22Rv1 (cell line): ENCODE data around the gene DHX35.

Experiments
- ZFX ChIP-seq: fragments of 450-650 bp; IDR thresholded peaks from 2 replicates; pipeline ENCODE4 v1.6.1; 2017; ENCODE audit warnings: antibody characterized with exemption, borderline replicate concordance
- TF ChIP-seq, protein P1 (sequence below): fragments of 450-650 bp; IDR thresholded peaks from 2 replicates; pipeline ENCODE4 v1.5.1; 2017; ENCODE audit warnings: mild to moderate bottlenecking

DNA sequence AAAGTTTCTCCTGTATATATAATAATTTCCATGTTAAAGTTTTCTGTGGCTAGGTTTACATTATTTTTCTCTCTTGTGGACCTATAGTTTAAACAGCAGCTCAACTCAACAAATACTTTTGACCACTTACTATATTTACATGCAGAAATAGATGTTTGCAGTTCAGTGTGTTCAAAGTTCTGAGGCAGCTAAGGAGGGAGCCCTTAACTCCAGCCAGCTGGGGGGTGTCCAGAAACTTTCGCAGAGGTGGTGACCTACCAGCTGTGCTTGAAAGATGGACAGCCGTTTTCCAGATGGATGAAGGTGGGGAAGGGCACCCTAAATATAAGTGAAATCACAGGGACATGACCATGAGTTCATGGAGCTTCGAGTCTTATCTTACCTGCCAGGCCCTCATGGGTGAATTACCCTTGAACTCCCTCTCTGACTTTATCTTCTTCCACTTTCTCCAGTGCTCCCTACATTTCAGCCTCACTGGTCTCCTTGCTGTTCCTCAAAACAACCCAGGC, 33.4 kb downstream of the DHX35 start:
- TF ChIP-seq, protein P1, sequence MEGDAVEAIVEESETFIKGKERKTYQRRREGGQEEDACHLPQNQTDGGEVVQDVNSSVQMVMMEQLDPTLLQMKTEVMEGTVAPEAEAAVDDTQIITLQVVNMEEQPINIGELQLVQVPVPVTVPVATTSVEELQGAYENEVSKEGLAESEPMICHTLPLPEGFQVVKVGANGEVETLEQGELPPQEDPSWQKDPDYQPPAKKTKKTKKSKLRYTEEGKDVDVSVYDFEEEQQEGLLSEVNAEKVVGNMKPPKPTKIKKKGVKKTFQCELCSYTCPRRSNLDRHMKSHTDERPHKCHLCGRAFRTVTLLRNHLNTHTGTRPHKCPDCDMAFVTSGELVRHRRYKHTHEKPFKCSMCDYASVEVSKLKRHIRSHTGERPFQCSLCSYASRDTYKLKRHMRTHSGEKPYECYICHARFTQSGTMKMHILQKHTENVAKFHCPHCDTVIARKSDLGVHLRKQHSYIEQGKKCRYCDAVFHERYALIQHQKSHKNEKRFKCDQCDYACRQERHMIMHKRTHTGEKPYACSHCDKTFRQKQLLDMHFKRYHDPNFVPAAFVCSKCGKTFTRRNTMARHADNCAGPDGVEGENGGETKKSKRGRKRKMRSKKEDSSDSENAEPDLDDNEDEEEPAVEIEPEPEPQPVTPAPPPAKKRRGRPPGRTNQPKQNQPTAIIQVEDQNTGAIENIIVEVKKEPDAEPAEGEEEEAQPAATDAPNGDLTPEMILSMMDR = no peak
- no peak for TF ChIP-seq ZFX
